Measurements from ENCODE around the gene ONECUT1. TPM values are rescaled to one million over a fixed set of nuclear protein-coding genes. Genes with fewer than 3 reads are reported as not detected.

The ONECUT1 gene
- total and polyA plus RNA-seq, 8 donors = not detected

- peaks cover 3 to 10% of the 10 kb centered on the region in 2 donors for H3K4me1 ChIP-seq
- ATAC-seq = no peak
- no peak overlapping the region for H3K4me3 ChIP-seq
- no peak for DNase-seq
- no peak overlapping the region for H3K27ac ChIP-seq
- no peak for TF ChIP-seq CTCF (IDR thresholded peaks at IDR 0.05)
- H3K27me3 ChIP-seq = peaks cover 98 to 100% of the 10 kb centered on the region in 2 donors
- intact Hi-C loops (cut with DNase I) = no loop called here
- H3K36me3 ChIP-seq = no peaks in the 10 kb centered on the region
- H3K9me3 ChIP-seq = no peaks in the 10 kb centered on the region
These were observed 9.1 kb upstream of the ONECUT1 start for GRCh38 chr15:52799145-52799811.

GRCh38 chr15:52798529-52799101 lies 8.5 kb upstream of the ONECUT1 start:
- intact Hi-C loops (cut with DNase I) = no loop called here
- H3K9me3 ChIP-seq = no peaks in the 10 kb centered on the region
- peaks cover 0 to 4% of the 10 kb centered on the region in 2 donors for H3K4me1 ChIP-seq
- no peaks in the 10 kb centered on the region for H3K36me3 ChIP-seq
- H3K4me3 ChIP-seq = no peak overlapping the region
- TF ChIP-seq CTCF (IDR thresholded peaks at IDR 0.05) = no peak
- peaks cover 98 to 100% of the 10 kb centered on the region in 2 donors for H3K27me3 ChIP-seq
- no peak overlapping the region for H3K27ac ChIP-seq
- ATAC-seq = no peak
- no peak for DNase-seq

GRCh38 chr15:52797625-52798501 lies 7.7 kb upstream of the ONECUT1 start:
- Histone ChIP-seq H3K4me3 (no peak overlapping the region), H3K9me3 (no peaks in the 10 kb centered on the region), H3K27ac (no peak overlapping the region), H3K36me3 (no peaks in the 10 kb centered on the region), H3K4me1 (no peaks in the 10 kb centered on the region), H3K27me3 (peaks cover 98 to 100% of the 10 kb centered on the region in 2 donors)
- intact Hi-C loops (cut with DNase I) = no loop called here
- TF ChIP-seq CTCF (IDR thresholded peaks at IDR 0.05) = no peak
- DNase-seq = no peak
- no peak for ATAC-seq

GRCh38 chr15:52796753-52797520 lies 6.8 kb upstream of the ONECUT1 start:
- no peak for ATAC-seq

More at GRCh38 chr15:52796753-52797520, 6.8 kb upstream of the ONECUT1 start:
- Histone ChIP-seq H3K27ac (no peak overlapping the region), H3K4me3 (no peak overlapping the region), H3K9me3 (no peaks in the 10 kb centered on the region), H3K4me1 (no peaks in the 10 kb centered on the region), H3K36me3 (no peaks in the 10 kb centered on the region), H3K27me3 (peaks cover 96 to 100% of the 10 kb centered on the region in 2 donors)
- TF ChIP-seq CTCF (IDR thresholded peaks at IDR 0.05) = no peak
- no peak for DNase-seq
- intact Hi-C loops (cut with DNase I) = no loop called here

Data from left lung (tissue), 10 donors.